GM10266 (cell line): Measurements from ENCODE around the gene CASTOR1.

Experiments
- DNase-seq: peaks from one replicate; pipeline ENCODE4 v3.0.0; 2012; ENCODE audit errors: extremely low spot score
- TF ChIP-seq, protein P1 (sequence below): IDR thresholded peaks from 2 replicates; pipeline ENCODE4 v1.5.1; 2012; ENCODE audit warnings: mild to moderate bottlenecking, low read depth; ENCODE audit not compliant: control insufficient read depth, insufficient read depth; ENCODE audit errors: missing control alignments

The CASTOR1 gene

DNA sequence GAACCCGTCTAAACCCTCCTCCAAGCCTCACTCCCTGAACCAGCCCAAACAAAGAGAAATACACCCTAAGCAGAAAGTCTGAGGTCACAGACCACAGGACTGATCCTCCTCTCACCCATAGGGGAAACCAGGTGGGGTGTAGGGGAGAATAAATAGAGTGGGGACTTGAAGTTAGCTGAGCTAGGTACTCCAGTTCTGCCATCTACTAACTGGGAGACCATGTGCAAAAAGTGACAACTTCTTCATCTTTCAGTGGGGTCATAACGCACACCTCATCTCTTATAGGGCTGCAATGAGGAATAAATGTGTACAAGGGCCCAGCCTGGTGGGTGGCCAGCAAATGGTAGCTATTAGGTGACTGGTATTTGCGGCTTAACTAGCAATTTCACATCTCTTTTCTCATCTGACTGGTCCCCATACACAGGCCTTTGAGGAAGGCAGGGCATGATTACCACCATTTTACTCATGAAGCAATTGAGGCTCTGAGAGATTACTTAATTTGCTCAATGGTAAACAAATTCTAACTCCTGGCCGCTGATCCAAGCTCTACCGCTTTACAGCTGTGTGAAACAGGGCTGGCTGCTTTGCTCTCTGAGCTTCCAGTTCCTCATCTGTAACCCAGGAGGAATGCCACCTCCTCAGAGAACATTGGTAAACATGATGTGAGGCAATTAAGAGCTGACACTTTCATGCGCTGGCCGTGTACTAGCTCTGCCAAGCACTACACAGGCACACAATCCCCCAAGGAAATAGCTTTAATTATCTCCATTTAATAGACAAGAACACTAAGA lies 20.8 kb upstream of the CASTOR1 start:
- peak; percentile 54 for DNase-seq
- TF ChIP-seq, protein P1, sequence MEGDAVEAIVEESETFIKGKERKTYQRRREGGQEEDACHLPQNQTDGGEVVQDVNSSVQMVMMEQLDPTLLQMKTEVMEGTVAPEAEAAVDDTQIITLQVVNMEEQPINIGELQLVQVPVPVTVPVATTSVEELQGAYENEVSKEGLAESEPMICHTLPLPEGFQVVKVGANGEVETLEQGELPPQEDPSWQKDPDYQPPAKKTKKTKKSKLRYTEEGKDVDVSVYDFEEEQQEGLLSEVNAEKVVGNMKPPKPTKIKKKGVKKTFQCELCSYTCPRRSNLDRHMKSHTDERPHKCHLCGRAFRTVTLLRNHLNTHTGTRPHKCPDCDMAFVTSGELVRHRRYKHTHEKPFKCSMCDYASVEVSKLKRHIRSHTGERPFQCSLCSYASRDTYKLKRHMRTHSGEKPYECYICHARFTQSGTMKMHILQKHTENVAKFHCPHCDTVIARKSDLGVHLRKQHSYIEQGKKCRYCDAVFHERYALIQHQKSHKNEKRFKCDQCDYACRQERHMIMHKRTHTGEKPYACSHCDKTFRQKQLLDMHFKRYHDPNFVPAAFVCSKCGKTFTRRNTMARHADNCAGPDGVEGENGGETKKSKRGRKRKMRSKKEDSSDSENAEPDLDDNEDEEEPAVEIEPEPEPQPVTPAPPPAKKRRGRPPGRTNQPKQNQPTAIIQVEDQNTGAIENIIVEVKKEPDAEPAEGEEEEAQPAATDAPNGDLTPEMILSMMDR = no peak

DNA sequence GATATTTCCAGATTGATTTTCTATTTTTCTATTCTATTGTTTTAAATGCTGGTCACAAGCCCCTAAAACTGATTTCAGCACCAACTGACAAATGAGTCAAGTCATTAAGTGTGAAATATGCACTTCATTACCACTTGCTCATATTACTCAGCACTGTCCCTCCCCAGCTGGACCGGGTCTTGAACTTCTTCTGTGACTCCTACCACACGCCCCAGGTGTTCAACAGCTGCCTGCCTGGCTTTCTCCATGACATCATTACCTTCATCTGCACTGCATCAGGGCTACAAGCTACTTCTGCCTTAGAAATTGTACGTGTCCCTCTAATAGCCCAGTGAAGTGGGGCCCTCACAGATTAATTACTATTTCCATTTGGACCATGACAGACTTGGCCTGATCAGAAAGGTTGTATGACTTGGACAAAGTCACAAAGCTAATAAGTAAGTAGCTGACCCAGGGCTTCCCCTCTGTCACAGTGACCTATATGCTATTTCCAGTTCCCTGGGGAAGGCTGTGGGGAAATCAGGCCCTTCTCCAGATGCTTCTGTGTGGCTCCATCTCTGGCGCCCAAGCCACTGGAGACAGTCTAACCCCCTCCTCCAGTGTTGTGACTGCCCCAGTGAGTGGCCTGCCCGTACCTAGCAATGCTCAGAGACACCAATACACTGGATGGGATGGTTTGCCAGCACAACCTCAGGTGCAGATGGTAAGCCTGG lies 19.4 kb upstream of the CASTOR1 start:
- TF ChIP-seq, protein P1 = no peak
- DNase-seq = peak; percentile 60

DNA sequence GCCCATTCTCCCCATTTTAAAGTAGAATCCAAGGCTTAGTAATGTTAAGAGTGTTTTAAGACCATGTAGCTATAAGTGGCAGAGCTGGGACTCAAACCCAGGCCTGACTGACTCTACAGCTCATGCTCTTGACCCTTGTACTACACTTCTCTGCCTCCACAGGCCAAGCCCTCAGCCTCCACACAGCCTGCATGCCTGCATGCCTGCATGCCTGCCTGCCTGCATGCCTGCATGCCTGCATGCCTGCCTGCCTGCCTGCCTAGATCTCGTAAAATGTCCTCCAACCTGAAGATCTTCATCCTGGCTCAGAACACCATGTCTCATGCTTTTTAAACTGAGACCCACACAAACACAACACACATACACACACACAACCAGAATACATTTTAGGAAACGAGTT lies 18.8 kb upstream of the CASTOR1 start:
- no peak for DNase-seq
- TF ChIP-seq, protein P1 = no peak

- DNase-seq = no peak
- TF ChIP-seq, protein P1 = no peak
Measured at GRCh38 chr22:30307041-30307574, 17.8 kb upstream of the CASTOR1 start.

DNA sequence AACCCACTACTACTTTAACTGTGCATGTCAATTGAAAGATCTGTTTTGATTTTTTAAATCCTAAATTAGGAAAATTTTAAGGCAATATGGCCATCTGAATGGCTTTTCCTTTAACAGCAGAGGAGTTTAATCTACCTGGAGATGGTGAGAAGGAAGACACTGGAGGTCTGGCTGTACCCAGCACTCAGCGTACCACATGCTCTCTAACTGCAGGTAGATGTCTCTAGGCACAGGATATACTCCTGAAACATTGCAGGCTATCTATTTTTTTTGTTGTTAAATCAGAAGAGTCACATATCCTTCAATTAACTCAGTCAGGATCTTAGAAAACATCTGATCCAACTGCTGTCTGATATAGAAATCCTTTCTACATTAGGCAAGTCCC lies 17.3 kb upstream of the CASTOR1 start:
- TF ChIP-seq, protein P1 = no peak
- no peak for DNase-seq

DNA sequence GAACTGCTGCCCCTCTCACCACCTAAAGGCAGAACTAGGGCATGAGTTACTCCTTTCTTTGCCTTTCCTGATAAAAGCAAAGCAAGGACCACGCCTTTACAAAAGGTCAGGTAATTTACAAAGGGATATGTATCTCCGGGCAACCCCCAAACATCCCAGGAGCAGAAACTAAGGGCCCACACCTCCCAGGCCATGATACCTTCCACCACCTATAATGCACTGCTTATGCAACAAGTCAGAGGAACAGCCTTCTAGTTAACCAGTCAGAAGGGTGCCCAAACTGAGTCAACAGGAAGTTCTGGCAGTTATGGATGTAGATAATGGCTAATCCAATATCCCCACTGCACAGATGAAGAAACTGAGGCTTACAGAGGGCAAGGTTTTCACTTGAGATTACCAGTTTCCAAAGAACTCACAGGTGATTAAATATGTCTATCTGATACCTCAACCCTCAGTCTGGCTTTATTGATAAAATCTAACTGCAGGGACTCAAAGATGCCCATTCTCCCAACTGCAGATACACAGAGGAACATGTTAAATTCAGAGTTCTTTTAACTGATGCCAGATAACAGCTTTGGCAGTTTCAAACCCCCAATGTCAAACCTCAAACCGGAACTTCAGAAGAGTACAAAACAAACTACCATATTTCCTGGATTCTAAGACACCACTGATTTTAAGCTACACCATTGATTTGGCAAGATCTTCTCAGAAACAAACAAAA lies 16.8 kb upstream of the CASTOR1 start:
- TF ChIP-seq, protein P1 = no peak
- no peak for DNase-seq
